Immature natural killer cell (primary cell): ENCODE data around the gene RNF151. TPM values are rescaled to one million over a fixed set of nuclear protein-coding genes. Genes with fewer than 3 reads are reported as not detected.

Experiments
- DNase-seq, 3 donors: peaks; one replicate each; pipeline ENCODE4 v3.0.0; 2022; ENCODE audit warnings: mixed read lengths in 1 of 3
- H3K27ac Mint-ChIP-seq, 6 donors: one replicate each; pipeline ENCODE4 v1.8.0; 2020; ENCODE audit warnings: mixed read lengths in 6 of 6, mild to moderate bottlenecking in 5 of 6, inconsistent platforms in 4 of 6, moderate library complexity in 3 of 6
- H3K27me3 Mint-ChIP-seq, 3 donors: one replicate each; pipeline ENCODE4 v1.8.0; 2020 to 2021; ENCODE audit warnings: low read depth in 3 of 3, mild to moderate bottlenecking in 3 of 3, mixed read lengths in 3 of 3, moderate library complexity in 3 of 3, inconsistent platforms in 1 of 3
- H3K36me3 Mint-ChIP-seq, 3 donors: one replicate each; pipeline ENCODE4 v1.8.0; 2020; ENCODE audit warnings: mixed read lengths in 3 of 3, inconsistent platforms in 2 of 3, mild to moderate bottlenecking in 2 of 3
- H3K4me1 Mint-ChIP-seq, 2 donors: one replicate each; pipeline ENCODE4 v1.8.0; 2020; ENCODE audit warnings: inconsistent platforms in 2 of 2, mild to moderate bottlenecking in 2 of 2, mixed read lengths in 2 of 2, moderate library complexity in 1 of 2
- H3K4me3 Mint-ChIP-seq, 5 donors: one replicate each; pipeline ENCODE4 v1.8.0; 2020; ENCODE audit warnings: mild to moderate bottlenecking in 5 of 5, mixed read lengths in 5 of 5, inconsistent platforms in 3 of 5, moderate library complexity in 3 of 5
- H3K9me3 Mint-ChIP-seq, 6 donors: one replicate each; pipeline ENCODE4 v1.8.0; 2020; ENCODE audit warnings: mild to moderate bottlenecking in 6 of 6, mixed read lengths in 6 of 6, inconsistent platforms in 4 of 6, moderate library complexity in 3 of 6
- polyA plus RNA-seq, 3 donors: library from polyadenylated mRNA; unstranded; fragments of 300-500 nt; fragmentation: Illumina TruSeq; gene quantifications; one replicate each; pipeline ENCODE4 v1.2.3, GENCODE V29; 2021

RNF151 gene
- polyA plus RNA-seq, 3 donors from 2014 or later, result not detected

DNA sequence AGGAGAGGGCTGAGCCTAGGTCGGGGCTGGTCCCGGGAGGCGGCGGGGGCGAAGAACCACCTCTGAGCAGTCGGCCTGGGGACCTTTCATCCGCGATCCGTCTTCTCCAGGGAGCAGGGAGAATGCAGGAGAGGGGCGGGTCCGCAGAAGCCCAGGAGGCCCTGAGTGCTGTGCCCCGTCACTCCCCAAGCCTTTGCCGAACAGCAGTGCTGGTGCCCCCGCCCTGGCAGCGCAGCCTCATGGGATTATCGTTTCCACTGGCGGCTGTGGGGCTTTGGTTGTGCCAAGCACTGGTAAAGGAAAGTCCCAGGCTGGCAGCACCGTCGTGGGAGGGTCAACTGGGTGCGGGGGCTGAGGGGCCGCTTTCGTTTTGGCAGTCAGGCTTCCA is 5.8 kb downstream of the RNF151 start:
- H3K4me3 Mint-ChIP-seq, result peak overlapping the region; percentile 94 to 98 (median 96)
- peaks cover 20 to 21% of the 10 kb centered on the region in 2 donors for H3K4me1 Mint-ChIP-seq
- peaks cover 0 to 9% (median 4%) of the 10 kb centered on the region in 3 donors for H3K36me3 Mint-ChIP-seq
- H3K9me3 Mint-ChIP-seq, result peaks cover 0 to 2% (median 0%) of the 10 kb centered on the region in 6 donors
- DNase-seq, result no peak
- H3K27ac Mint-ChIP-seq, result peak overlapping the region in 4 of 6 donors; percentile 73 to 99 (median 96)
- peaks cover 8 to 12% (median 8%) of the 10 kb centered on the region in 3 donors for H3K27me3 Mint-ChIP-seq

DNA sequence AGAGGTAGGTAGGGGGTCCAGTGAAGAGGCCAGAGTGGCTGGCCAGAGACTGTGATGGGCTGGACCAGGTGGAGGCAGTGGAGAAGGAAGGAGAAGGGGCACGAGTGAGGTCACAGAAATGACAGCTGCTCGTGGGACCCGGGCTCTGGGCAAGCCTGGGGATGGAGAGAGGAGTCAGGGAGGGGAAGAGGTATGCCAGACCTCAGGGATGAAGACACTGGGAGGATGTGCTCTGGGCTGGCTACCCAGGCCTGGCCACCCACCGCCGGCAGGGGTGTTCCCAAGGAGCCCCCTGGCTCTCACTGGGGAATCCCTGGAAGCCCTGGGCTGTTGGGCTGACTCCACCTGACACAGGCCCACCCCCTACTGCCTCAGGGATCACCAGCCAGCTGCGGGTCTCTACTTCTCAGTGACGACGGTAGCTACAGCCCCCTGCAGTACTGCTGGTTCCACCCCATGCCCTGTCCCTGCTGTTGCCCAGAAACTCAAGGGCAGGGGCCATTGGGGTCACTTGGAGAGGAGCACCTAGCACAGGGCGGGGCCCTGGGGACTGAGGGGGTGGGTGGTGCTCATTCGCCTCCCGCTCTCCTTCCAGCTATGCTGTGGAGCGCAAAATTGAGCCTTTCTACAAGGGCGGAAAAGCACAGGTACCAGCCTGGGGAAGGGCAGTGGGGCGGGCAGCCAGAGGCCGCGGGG is 7.0 kb downstream of the RNF151 start:
- H3K27me3 Mint-ChIP-seq, result peaks cover 8 to 12% (median 9%) of the 10 kb centered on the region in 3 donors
- H3K4me3 Mint-ChIP-seq, result peak overlapping the region in 2 of 5 donors; percentile 29 to 52
- peak overlapping the region in 1 of 6 donors; percentile 94 for H3K27ac Mint-ChIP-seq
- H3K9me3 Mint-ChIP-seq, result peaks cover 0 to 2% (median 0%) of the 10 kb centered on the region in 6 donors
- H3K36me3 Mint-ChIP-seq, result peaks cover 0 to 11% (median 4%) of the 10 kb centered on the region in 3 donors
- no peak for DNase-seq
- peaks cover 20 to 21% of the 10 kb centered on the region in 2 donors for H3K4me1 Mint-ChIP-seq

DNA sequence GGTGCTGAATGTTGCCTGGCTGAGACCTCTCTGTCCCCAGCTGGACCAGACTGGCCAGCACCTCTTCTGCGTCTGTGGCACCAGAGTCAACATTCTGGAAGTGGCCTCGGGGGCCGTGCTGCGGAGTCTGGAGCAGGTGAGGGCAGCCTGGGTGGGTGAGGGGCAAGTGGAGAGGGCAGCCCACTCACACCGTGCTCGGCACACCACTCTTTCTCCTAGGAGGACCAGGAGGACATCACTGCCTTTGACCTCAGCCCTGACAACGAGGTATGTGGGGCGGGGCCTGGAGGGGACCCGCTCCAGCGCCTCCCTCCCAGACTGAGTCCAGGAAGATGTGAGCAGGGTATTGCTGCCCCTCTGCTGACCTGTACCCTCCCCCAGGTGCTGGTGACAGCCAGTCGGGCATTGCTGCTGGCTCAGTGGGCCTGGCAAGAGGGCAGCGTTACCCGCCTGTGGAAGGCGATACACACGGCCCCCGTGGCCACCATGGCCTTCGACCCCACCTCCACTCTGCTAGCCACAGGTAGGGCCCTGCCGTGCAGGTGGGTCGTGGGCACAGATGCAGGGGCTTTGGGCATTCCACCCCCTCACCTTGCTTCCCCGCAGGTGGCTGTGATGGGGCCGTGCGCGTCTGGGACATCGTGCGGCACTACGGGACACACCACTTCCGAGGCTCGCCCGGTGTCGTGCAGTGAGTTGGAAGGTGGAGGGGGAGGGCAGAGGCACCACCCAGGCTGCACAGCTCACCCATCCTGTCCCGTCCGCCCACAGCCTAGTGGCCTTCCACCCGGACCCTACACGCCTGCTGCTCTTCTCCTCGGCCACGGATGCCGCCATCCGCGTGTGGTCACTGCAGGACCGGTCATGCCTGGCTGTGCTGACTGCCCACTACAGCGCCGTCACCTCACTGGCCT is 7.8 kb downstream of the RNF151 start:
- Mint-ChIP-seq H3K36me3 (peaks cover 0 to 11% (median 4%) of the 10 kb centered on the region in 3 donors), H3K9me3 (peaks cover 0 to 2% (median 0%) of the 10 kb centered on the region in 6 donors), H3K4me1 (peaks cover 20 to 21% of the 10 kb centered on the region in 2 donors), H3K27me3 (peaks cover 8 to 12% (median 9%) of the 10 kb centered on the region in 3 donors), H3K27ac (no peak overlapping the region), H3K4me3 (peak overlapping the region in 2 of 5 donors; percentile 35 to 52)
- no peak for DNase-seq

DNA sequence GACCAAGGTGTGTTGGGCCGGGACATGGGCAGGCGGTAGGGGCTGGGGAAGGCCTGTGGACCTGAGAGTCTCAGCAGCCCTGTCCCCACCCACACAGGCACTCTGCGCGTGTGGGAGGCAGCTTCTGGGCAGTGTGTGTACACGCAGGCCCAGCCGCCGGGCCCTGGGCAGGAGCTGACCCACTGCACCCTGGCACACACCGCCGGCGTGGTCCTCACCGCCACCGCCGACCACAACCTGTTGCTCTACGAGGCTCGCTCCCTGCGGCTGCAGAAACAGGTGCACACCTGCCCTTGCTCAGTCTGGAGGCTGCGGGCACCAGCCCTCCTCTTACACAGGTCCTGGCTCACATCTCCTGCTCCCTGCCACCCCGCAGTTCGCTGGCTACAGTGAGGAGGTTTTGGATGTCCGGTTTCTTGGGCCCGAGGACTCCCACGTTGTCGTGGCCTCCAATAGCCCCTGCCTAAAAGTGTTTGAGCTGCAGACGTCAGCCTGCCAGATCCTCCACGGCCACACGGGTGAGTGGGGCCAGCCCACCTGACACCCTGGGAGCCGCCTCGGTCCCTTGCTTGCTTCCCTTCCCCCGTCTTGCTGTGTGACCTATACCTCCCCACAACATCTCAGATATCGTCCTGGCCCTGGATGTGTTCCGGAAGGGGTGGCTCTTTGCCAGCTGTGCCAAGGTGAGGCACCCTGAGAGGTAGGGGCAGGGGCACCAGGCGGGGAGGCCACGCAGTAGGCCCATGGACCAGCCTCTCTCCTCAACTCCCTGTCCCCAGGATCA is 9.0 kb downstream of the RNF151 start:
- Mint-ChIP-seq H3K27me3 (peaks cover 5 to 14% (median 11%) of the 10 kb centered on the region in 3 donors), H3K36me3 (peaks cover 0 to 11% (median 4%) of the 10 kb centered on the region in 3 donors), H3K4me1 (peaks cover 20% of the 10 kb centered on the region in 2 donors), H3K9me3 (peaks cover 0 to 2% (median 0%) of the 10 kb centered on the region in 6 donors), H3K4me3 (no peak overlapping the region), H3K27ac (no peak overlapping the region)
- no peak for DNase-seq

DNA sequence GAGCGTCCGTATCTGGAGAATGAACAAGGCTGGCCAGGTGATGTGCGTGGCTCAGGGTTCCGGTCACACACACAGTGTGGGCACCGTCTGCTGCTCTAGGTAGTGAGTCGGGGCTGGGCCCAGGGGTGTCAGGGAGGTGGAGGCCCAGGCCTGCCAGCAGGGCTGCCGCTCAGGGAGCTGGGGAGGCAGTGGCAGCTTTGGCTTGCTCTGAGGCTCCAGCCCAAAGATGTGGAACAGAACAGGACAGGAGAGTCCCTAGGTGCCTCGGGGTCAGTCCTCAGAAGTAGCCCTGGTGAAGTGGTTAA is 9.5 kb downstream of the RNF151 start:
- Mint-ChIP-seq H3K27me3 (peaks cover 7 to 16% (median 11%) of the 10 kb centered on the region in 3 donors), H3K4me1 (peaks cover 15% of the 10 kb centered on the region in 2 donors), H3K4me3 (no peak overlapping the region), H3K36me3 (peaks cover 0 to 11% (median 4%) of the 10 kb centered on the region in 3 donors), H3K9me3 (peaks cover 0 to 2% (median 0%) of the 10 kb centered on the region in 6 donors), H3K27ac (no peak overlapping the region)
- DNase-seq, result no peak

DNA sequence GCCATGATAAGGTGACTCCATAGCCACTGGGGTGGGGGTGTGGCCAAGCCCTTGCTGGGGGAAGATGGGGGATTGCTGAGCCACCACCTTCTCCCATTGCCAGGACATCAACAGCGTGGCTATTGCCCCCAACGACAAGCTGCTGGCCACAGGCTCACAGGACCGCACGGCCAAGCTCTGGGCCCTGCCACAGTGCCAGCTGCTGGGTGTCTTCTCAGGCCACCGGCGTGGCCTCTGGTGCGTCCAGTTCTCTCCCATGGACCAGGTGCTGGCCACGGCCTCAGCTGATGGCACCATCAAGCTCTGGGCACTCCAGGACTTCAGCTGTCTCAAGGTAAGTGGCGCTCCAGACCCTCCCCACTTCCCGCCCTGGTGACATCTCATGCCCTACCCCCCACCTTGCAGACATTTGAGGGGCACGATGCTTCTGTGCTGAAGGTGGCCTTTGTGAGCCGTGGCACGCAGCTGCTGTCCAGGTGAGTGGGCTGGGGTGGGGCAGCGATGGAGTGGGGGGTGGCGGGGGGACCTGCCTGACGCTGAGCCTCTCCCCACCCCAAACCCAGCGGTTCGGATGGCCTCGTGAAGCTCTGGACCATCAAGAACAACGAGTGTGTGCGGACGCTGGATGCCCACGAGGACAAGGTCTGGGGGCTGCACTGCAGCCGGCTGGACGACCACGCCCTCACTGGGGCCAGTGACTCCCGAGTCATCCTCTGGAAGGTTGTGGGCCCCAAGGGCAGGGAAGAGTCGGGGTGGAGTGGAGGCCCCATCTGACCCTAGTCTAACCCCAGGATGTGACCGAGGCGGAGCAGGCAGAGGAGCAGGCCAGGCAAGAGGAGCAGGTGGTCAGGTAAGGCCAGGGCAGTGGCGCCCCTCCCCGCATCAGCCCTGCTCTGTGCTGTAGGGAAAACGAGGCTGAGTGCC is 10.6 kb downstream of the RNF151 start:
- no peak overlapping the region for H3K4me3 Mint-ChIP-seq
- no peak for DNase-seq
- no peak overlapping the region for H3K27ac Mint-ChIP-seq
- peaks cover 5 to 7% of the 10 kb centered on the region in 2 donors for H3K4me1 Mint-ChIP-seq
- H3K36me3 Mint-ChIP-seq, result peaks cover 0 to 11% (median 4%) of the 10 kb centered on the region in 3 donors
- H3K27me3 Mint-ChIP-seq, result peaks cover 3 to 11% (median 4%) of the 10 kb centered on the region in 3 donors
- no peaks in the 10 kb centered on the region for H3K9me3 Mint-ChIP-seq

DNA sequence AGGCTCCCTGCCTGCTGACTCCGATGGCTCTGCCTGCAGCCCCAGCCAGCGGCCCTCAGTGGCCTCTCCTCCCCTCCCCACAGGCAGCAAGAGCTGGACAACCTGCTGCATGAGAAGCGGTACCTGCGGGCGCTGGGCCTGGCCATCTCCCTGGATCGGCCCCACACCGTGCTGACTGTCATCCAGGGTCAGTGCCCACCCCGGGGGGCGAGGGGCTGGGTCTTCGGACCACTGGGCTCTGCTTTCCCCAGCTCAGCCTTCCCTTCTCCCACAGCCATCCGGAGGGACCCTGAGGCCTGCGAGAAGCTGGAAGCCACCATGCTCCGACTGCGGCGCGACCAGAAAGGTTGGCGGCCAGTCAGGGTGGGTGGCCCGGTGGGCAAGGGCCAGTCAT is 11.2 kb downstream of the RNF151 start:
- peaks cover 5 to 13% (median 8%) of the 10 kb centered on the region in 3 donors for H3K27me3 Mint-ChIP-seq
- peaks cover 3% of the 10 kb centered on the region in 2 donors for H3K4me1 Mint-ChIP-seq
- no peaks in the 10 kb centered on the region for H3K9me3 Mint-ChIP-seq
- H3K27ac Mint-ChIP-seq, result no peak overlapping the region
- peaks cover 0 to 11% (median 4%) of the 10 kb centered on the region in 3 donors for H3K36me3 Mint-ChIP-seq
- DNase-seq, result no peak
- no peak overlapping the region for H3K4me3 Mint-ChIP-seq

DNA sequence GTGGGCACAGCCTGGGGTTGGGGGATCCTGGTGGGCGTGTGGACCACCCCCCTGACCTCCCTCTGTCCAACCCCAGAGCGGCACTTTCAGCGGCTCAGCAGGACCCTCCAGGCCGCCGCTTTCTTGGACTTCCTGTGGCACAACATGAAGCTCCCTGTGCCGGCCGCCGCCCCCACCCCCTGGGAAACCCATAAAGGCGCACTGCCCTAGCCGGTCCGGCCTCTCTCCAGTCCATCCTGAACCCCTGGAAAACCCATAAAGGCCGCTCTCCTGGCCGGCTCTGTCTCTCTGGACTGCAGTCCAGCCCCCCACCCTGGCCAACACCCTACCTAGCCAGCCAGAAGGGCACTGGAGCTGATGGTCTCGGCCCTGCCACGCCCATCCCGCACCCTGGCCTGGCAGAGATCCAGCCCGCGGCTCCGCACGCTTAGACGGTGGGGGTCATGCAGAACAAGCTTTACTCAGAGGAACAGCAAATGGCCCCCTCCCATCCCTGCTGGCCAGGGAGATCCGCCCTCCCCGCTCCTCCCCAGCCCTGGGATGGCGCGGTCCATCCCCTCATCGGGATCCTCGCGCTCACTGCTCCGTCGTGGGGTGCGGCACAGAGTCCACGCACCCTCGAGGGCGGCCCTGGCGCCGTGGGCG is 11.9 kb downstream of the RNF151 start:
- peaks cover 0 to 11% (median 4%) of the 10 kb centered on the region in 3 donors for H3K36me3 Mint-ChIP-seq
- H3K4me3 Mint-ChIP-seq, result no peak overlapping the region
- H3K4me1 Mint-ChIP-seq, result peaks cover 0 to 2% of the 10 kb centered on the region in 2 donors
- H3K27ac Mint-ChIP-seq, result no peak overlapping the region
- no peak for DNase-seq
- H3K27me3 Mint-ChIP-seq, result peaks cover 8 to 20% (median 8%) of the 10 kb centered on the region in 3 donors
- no peaks in the 10 kb centered on the region for H3K9me3 Mint-ChIP-seq

DNA sequence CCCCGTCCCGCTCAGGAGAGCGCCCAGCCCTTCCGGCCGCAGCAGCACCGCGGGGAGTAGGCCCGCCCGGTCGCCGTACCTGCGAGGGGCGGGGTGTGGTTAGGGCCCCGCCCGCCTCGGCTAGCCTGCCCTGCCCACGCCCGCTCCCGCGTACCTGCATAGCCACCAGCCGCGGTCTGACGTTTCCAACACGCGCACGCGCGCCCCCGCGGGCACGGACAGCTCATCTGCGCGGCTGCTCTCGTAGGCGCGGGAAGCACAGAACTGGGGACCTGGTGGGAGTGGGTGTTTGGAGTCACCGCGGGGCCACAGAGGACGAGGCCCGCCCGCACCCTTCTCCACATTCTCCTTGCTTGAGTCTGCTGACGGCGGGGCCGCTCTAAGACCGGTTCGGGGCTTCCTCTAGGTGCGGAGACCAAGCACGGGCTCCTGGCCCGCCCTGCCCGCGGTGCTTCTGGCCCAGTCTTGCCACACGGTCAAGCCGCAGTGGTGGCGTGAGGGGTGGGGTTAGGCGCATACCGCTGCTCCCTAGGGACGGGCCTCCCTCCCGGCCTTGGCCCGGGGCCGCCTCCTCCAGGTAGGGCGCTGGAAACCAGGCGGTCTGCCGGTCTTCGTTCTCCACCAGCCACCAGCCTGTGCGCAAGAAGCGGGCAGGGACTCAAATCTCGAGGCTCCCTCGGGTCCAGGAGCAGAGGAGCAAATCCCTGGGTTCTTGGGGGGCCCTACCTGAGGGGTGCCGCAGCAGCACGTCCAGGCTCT is 12.8 kb downstream of the RNF151 start:
- DNase-seq, result no peak
- peaks cover 0 to 11% (median 4%) of the 10 kb centered on the region in 3 donors for H3K36me3 Mint-ChIP-seq
- no peak overlapping the region for H3K27ac Mint-ChIP-seq
- H3K4me1 Mint-ChIP-seq, result peaks cover under 1 to 2% of the 10 kb centered on the region in 2 donors
- peaks cover 8 to 20% (median 9%) of the 10 kb centered on the region in 3 donors for H3K27me3 Mint-ChIP-seq
- no peaks in the 10 kb centered on the region for H3K9me3 Mint-ChIP-seq
- H3K4me3 Mint-ChIP-seq, result no peak overlapping the region

DNA sequence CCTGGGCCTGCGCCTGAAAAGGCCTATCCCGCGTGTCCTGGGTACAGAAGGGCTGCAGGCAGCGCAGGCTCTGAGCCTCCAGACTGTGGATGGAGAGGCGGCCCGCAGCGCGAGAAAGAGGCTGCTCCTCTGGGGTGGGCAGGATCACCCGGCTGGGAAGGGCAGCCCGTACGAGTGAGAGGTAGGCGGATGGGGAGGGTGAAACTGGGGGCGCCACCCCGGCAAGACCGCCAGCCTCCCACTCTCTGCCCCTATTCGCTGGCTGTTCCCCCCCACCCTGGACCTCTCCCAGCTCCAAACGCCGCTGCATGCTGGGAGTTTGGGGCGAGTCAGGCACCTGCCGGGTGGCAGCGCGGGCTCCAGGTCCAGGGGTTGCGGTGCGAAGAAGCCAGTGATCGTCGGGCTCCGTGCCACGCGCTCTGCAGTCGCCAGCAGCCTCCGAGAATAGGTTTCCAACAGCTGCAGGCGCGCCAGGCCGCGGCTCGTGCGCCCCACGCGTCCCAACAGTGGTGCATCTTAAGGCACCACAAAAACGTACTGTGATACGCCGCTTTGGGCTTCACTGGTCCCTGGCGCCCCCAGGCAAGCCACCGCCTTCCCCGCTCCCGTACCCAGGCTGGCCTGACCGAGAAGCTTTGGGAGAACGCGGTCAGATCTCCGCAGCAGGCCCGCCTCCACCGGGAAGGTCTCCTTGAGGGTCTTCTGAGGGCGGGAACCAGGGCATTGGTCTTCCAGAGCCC is 13.5 kb downstream of the RNF151 start:
- no peak for DNase-seq
- Mint-ChIP-seq H3K27ac (no peak overlapping the region), H3K27me3 (peaks cover 8 to 22% (median 9%) of the 10 kb centered on the region in 3 donors), H3K9me3 (no peaks in the 10 kb centered on the region), H3K4me3 (no peak overlapping the region), H3K36me3 (peaks cover 0 to 11% (median 0%) of the 10 kb centered on the region in 3 donors), H3K4me1 (peaks cover 8% of the 10 kb centered on the region in 2 donors)

DNA sequence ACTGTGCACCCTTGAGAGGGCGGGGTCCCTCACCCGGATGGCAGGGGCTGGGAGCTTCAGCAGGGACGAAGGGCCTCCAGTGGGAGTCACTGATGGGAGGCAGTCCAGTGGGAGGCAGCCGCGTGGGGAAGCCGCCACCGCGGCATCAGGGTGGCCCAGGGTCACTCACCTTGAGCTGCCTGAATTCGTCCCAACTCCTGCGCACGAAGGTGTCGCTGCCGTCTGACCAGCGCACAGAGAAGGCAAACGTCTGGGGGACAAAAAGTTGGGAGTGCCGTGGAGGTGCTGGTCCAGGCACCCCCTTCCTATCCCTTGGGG is 14.1 kb downstream of the RNF151 start:
- Mint-ChIP-seq H3K36me3 (peaks cover 0 to 9% (median 0%) of the 10 kb centered on the region in 3 donors), H3K27ac (no peak overlapping the region), H3K9me3 (no peaks in the 10 kb centered on the region), H3K27me3 (peaks cover 8 to 24% (median 9%) of the 10 kb centered on the region in 3 donors), H3K4me1 (peaks cover 10% of the 10 kb centered on the region in 2 donors), H3K4me3 (no peak overlapping the region)
- DNase-seq, result no peak
